GM19467 (cell line): ENCODE measurements around the gene PIP5K1B.

Experiments
- ATAC-seq: cut with Tn5 transposase; IDR thresholded peaks from one replicate; pipeline ENCODE4 v1.9.1; 2021; ENCODE audit warnings: mild to moderate bottlenecking, moderate library complexity; ENCODE audit not compliant: unreplicated experiment

The PIP5K1B gene

DNA sequence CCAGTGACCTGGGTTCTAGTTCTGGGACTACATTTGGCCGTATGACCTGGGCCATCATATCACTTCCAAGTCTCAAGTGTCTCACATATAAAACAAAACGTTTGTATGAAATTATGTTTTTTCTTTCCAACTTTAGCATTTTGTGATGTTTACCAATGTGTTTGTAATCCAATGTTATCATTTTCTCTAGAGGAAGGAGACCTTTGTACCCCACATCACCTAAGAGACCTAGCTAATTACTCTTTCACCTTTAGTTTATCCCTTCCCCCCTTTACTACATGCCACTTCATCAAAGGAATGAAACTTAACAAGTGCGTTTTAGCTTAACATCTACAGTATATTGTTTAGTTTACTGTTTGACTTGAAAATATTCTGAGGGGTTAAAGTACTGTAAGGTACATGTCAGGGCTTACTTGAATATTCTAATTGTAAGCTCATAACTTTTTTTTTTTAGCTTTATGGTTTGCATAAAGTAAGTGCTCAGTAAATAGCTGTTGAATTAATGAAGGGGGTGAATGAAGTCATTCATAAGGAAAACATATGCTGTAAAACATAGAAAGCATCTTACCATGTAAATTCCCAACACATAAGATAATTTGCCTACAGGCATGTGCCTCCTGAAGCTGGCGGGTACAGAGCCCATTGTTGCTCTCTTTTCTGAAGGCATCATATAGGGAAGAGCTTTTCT lies 2.9 kb downstream of the PIP5K1B start:
- ATAC-seq, result no peak

DNA sequence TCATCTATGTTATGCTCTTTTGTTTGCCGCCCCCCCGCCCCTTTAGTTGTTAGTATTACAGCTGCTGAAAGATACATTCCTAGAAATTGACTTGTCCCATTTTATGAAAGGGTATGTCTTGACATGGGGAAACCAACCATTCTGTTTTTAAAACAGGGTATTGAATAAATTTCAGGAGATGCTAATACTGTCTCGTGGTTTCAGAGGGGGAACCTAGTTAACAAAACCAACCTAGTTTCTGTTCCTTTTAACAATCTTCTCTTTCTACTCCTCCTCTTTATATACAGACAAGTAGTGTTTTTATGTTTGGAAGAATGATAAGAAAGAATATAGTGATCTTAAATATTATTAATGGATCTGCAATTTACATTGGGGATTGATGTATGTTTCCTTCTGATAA lies 3.5 kb downstream of the PIP5K1B start:
- no peak for ATAC-seq

DNA sequence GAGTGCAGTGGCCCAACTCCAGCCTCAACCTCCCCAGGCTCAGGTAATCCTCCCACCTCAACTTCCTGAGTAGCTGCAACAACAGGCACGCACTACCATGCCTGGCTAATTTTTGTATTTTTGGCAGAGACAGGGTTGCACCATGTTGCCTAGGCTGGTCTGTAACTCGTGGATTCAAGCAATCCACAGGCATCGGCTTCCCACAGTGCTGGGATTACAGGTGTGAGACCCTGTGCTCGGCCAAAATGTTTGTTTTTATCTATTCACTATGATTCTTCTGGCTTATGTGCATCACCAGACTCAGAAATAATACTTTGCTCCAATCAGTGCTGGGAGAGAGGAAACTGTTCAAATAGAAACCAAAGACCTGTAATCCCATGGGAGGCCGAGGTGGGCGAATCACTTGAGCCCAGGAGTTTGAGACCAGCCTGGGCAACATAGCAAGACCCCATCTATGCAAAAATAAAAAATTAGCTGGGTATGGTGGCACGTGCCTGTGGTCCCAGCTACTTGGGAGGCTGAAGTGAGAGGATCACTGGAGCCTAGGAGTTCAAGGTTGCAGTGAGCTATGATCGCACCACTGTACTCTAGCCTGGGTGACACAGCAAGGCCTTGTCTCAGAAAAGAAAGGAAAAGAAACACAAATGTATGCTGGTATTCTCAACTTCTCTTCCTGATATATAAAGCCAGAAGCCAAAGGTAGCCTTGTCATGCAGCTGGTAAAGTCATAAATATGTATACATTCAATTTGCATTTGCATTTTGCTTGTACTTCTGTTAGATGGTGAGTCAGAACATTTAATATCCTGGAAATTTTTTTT lies 4.5 kb downstream of the PIP5K1B start:
- no peak for ATAC-seq

DNA sequence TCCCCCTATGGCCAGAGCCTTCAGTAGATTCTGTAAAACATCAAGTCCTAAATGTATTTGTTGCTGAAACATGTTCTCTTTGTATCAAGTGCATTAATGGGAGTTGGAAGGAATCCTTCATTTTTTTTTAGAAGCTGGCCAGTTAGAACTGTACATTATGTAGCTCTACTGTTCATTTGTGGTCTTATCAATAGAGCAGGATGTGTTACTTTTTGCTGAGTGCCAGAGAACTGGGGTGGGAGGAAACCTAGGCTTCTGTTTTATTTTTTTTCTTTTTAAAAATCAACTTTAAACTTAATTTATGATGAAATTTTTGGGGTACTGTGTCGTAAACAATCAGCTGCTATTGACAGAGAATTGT lies 5.1 kb downstream of the PIP5K1B start:
- no peak for ATAC-seq

DNA sequence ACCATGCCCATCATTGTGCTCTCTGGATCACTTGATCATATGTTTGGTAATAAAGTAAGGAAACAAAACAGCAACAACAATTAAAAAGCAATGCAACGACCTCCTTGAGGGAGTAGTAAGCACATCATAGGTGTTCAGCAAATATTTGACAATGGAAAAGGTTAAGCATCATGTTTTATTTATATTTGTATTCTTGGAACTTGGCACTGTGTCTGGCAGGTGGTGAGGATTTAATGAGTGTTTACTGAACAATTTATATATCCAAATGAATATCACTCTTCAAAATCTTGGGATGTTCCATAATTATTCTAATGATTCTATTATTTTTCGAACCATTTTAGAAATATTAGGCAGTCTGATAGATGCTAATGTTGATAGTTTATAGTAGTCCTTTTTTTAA lies 6.2 kb downstream of the PIP5K1B start:
- ATAC-seq, result no peak

DNA sequence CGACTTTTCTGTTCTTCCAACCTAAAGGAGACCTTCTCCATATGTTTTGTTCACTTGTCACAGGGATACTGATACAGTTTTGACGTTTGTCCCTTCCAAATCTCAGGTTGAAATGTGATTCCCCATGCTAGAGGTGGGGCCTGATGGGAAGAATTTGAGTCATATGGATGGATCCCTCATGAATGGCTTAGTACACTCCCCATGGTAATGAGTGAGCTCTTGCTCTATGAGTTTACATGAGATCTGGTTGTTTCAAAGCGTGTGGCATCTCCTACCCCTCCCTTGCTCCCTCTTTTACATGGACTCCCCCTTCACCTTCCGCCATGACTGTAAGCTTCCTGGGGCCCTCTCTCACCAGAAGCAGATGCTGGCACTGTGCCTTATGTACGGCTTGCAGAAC lies 6.9 kb downstream of the PIP5K1B start:
- ATAC-seq, result no peak

DNA sequence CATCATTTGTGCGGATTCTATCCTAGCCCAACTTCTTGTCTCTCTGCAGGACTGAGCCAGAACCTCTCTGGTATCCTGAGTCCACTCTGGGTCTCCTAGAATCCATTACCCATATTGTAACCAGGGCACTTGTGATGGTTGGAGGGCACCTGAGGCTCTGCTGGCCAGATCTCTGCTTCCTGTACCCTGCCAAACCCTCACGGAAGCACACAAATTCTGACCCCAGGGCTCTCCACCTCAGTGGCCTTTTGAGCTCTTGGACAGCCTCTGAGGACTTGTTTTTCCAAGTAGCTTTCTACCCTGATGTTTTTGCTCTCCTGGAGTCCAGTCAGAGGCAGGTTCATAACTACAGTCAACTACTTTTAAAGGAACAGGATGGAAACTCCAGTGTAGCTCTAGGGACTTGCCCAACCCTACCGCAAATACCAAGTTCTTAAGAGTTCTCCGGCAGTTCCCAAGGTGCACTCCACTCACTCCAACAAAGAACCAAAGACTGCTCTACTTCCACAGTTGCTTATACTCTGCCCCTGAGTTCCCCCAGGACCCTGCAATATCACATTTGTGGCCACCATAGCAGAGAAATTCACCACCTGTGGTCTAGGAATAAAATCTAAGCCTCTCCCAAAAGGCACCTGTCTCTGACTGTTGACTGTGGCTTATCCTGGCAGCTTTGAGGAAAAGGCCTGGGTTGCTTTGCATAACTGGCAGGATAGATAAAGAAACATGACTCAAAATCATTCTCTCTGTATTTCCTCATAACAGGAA lies 9.6 kb downstream of the PIP5K1B start:
- ATAC-seq, result no peak

DNA sequence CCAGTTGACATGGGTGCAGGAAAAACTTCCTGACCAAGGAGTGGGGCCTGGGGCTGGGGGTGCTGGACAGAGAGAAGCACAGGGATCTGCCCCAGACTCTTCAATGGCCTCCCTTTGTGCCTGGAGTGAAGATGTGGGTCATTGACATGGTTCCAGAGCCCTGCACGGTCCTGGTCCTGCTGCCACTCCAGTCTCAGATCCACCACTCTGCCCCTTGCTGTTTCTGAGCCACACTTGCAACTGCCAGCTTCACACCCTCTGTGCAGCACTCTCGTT lies 10.1 kb downstream of the PIP5K1B start:
- no peak for ATAC-seq

DNA sequence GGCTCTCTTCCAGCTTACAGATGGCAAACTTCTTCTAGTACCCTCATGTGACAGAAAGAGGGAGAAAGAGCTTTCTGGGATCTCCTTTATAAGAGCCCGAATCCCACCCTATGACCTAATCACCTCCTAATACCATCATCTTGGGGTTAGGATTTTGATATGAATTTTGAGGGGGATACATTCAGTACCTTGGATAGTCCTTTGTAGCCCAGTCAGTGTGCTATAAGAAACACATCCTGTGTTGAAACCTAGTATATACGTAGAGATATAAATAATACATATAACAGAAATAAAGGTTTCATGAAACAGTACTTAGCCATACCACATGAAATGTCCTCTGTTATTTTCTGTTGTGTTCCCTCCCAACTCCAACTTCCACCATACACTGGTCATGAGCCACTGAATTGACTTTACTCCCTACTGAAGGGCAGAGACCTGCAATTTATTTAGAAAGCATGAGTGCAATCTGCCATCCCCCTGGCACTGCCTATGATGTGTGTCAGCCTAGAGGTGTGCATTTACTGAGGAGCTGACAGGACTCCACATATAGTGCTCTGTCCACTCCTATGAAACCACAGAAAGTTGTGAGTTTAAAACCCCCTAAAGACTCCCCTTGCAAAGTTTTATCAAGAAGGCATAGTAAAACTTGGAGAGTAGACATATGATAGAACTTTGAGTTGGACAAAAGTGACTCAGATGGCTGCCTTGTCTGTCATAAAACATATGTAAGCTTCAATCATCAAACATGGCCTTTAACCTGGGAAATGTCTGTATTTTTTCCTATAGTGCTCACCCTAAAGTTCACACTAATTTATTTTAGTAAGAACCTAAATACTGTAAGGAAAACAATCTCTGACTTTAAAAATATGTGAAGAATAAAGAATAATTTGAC lies 12.8 kb downstream of the PIP5K1B start:
- no peak for ATAC-seq

DNA sequence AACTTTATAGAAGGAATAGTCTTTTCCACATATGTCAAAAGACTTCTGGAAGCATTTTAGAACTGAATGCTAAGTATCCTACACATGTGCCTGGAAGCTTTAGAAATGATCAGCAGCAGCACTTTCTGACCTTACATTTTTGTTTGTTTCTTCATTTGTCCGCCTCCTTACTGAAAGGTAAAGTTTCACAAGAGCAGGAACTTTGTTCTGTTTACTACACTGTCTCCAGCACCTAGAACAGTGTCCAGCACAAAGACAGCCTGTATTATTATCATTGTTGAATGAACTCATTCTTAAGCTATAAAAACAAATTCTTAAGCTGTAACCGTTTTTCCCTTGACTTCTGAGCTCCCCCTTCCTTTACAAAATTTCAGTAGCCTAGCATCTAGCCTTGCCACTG lies 14.8 kb downstream of the PIP5K1B start:
- no peak for ATAC-seq

DNA sequence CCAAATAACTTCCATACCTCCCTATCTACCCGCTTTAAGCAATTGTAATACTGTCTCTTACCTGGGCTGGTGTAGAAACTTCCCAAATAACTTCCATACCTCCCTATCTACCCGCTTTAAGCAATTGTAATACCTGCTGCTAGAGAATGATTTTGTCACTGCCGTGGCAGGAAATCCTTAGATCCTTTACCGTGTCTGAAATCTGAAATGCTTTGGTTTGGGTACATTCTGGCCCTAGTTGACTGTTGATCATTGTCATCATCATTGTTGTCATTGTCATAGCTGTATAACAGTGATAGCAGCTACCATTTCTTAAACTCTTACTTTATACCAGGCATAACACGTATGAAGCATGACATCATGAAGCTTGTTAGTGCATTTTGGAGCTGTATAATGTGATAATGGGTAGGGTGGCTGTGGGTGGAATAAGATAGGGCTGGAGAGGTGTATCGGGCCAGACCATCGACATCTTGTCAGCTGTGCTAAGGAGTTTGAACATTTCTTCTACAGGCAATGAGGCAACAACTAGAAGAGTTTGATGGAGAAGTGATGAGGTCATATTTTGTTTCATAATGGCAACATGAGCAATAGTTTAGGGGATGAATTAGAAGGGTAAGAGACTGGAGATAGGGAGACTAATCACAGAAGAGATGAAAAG lies 15.7 kb downstream of the PIP5K1B start:
- no peak for ATAC-seq

DNA sequence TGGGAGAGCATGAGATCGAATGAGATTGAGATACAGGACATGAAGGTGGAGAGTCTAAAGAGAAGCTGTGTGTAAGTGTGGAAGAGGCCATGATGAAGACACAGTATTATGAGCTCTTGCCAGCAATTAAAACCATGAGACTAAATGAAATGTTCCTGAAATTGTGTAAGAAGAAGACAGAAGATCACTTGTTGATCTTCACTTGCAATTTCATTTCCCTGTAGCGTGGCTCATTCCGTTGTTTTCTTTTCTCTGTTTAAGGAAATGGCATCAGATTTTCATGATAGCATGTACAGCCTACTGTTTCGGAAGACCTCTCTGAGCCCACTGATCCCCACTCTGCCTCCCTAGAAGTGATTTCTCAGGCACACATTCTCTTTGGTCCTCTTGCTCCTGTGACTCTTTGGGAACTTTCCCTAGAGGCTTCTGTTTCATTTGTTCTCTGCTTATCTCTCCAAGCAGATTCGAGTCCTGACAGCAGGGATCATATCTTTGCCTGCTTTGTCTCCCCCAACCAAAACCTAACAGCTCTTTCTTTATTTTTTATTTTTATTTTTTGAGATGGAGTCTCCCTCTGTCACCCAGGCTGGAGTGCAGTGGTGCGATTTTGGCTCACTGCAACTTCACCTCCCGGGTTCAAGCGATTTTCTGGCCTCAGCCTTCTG lies 16.8 kb downstream of the PIP5K1B start:
- ATAC-seq, result no peak

DNA sequence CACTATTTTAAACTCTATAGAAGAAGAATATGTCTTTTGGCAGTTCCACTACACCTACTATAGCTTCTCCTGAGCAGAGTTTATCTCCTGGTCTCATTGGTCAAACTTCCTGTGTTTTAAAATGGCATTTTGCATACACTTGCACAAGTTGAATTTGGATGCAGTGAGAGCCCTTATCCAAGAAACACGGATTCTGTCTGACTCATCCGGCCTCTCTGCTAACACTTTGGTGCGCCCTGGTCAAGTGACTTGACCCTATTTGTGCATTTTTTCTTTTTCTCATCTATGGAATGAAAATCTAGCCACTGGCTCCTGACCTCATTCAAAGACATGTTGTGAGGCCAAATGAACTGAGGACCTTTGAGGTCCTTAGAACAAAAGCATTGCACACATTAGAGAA lies 20.0 kb downstream of the PIP5K1B start:
- no peak for ATAC-seq

DNA sequence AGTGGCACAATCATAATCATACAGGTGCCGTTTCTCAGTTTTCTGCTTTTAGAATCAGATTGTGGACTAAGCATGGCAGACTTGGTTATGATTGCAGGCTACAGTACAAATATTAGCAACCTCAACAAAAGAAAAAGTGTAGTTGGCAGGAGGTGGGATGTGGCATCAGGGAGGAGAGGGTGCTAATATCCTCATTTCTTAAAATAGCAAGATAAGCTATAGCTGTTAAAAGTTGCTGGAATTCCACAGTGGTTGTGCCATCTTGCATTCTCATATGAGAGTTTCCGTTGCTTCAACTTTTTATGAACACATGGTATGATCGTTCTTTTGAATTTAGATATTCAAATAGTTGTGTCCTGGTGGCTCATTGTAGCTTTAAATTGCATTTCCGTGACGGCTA lies 21.4 kb downstream of the PIP5K1B start:
- ATAC-seq, result no peak

DNA sequence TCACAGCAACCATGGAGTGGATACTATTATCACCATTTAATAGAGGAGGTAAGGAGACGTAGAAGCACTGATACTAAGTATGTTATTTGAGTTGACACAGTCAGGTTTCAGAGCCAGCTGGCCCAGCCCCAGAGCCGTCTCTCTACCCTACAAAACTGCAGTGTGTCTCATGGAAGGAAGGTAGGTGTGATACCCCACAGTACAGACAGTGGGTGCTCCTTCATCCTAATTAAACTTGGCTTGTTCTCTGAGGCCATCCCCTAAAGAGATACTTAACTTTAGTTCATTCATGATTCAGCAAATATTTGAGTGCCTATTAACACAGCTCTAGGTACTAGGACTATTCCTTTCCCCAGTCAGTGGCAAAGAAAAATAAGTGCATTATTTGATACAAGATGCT lies 22.6 kb downstream of the PIP5K1B start:
- no peak for ATAC-seq

DNA sequence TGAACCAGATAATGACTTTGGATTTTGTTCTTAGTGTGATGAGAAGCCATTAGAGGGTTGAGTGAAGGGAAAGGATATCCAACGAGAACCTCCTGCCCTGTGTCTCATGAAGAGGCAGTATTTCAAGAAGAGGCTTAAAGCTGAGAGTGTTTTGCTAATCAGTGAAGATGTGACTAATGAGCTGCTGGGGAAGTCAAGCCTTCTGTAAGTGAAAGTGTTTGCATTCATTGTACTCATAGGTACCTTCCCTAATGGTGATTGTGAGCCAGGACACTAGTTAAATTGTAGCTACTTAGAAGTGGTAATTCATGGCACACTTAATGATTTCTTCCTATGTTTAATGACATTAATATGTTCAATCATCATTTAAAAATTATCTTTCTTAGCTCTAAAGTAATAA lies 23.7 kb downstream of the PIP5K1B start:
- ATAC-seq, result no peak

DNA sequence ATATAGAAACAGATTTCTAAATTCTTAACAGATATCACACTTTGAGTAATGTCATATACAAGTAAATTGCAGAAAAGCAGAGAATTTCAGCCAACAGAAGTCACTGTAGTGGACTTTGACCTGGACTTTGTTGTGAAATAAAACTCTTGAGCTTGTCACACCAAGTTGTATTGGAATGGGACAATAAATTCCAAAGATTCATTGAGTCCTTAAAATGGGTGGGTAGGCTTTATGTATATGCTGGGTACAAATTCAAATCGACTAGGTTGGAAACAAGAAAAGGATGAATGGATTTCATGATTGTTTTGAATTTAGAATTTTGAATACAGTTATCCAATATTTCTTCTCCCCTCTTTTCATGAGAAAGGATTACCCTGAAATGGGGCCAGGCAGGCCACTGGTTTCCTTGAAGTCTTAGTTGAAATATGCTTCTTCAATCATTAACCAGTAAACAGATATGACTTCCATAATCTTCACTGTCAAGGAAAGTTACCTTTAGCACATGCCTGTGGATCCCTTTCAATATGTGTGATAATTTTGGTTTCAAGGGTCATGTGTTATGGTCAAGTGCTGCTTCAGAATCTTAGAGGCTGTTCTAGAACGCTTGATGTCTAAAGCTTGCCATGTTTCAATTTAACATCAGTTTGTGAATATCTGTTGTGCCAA lies 25.7 kb downstream of the PIP5K1B start:
- no peak for ATAC-seq

DNA sequence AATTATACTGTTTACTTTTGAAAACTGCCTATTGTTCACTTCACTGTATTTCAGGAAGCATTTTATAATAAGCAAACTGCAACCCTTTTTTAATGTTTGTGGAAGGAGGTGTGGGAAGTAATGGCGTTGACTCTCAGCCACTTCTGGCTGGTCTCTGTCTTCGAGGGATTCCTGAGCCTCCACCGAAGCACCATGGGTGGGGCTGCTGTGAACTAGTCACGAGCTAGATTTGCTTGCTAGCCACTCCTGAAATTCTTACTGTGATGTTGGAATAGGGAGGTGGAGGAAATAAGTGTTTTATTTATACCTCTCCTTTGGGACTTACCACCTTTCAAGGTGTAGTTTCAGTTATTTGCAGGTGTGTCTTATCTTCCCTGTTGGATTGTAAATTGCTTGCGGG lies 26.8 kb downstream of the PIP5K1B start:
- no peak for ATAC-seq

DNA sequence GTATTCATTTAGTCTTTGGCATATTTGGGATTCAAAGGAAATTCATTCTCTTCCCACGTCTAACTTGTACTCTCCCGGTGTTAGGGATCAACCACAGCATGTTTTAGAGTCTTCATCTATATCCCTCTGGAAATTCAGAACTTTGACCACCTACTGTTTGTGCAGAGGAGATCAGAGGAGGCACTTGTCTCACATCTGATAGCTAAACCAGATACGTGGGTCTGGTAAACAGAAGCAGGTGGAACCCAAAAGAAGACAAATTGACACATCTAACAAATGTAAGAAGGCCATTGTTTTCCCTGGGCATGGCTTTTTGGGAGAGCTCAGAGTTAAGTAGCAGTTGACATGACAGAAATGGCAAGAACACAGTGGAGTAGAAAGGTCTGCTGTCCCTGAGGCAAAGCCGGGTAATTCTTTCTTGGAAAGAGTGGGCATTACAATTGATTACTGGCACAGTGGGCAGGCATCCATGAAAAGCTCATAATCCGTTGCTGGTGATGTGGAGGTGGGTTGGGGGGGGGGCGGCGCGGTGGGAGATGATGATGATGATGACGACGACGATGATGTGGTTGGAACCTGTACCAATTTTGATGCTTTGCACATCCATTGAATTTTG lies 27.5 kb downstream of the PIP5K1B start:
- ATAC-seq, result no peak
